Measurements from ENCODE around the gene C1orf35. TPM values are rescaled to one million over a fixed set of nuclear protein-coding genes. Genes with fewer than 3 reads are reported as not detected.

Gene C1orf35
- total and polyA plus RNA-seq, 2 of the 8 experiments (the other 6 are each of a cell fraction or from before 2014, with no cell fraction given) = 18.6 to 19.9 TPM

DNA sequence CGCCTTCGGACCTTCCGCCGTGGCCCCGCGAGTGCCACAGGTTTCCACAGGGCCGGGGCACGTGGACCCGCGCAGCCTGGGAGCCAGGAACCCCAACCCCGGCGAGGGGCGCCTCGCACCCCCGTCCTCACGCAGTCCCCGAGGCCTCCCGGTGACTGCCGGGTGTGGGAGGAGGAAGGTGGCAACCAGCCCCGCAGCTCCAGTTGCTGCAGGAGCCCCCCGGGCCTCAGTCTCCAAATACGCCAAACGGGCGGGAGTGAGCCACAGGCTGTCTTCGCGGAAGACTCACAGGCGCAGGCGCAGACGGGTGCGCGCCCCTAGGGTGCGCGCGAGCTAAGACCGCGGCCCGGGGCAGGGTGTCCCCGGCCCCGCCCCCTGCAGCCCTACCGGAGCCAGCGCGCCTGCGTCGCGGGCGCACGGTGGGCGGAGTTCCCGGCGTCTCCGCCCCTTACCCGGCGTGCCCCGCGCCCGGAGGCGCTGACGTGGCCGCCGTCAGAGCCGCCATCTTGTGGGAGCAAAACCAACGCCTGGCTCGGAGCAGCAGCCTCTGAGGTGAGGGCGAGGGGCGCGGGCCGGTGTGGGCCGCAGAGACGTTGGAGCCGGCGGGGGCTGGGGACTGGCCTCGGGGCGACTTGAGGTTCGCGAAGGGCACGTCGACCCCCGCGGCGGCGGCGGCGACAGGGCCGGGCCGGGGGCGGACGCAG lies 20.8 kb downstream of the C1orf35 start, which contains the start of gene ARF1 (continued):
- TF ChIP-seq, protein P1, sequence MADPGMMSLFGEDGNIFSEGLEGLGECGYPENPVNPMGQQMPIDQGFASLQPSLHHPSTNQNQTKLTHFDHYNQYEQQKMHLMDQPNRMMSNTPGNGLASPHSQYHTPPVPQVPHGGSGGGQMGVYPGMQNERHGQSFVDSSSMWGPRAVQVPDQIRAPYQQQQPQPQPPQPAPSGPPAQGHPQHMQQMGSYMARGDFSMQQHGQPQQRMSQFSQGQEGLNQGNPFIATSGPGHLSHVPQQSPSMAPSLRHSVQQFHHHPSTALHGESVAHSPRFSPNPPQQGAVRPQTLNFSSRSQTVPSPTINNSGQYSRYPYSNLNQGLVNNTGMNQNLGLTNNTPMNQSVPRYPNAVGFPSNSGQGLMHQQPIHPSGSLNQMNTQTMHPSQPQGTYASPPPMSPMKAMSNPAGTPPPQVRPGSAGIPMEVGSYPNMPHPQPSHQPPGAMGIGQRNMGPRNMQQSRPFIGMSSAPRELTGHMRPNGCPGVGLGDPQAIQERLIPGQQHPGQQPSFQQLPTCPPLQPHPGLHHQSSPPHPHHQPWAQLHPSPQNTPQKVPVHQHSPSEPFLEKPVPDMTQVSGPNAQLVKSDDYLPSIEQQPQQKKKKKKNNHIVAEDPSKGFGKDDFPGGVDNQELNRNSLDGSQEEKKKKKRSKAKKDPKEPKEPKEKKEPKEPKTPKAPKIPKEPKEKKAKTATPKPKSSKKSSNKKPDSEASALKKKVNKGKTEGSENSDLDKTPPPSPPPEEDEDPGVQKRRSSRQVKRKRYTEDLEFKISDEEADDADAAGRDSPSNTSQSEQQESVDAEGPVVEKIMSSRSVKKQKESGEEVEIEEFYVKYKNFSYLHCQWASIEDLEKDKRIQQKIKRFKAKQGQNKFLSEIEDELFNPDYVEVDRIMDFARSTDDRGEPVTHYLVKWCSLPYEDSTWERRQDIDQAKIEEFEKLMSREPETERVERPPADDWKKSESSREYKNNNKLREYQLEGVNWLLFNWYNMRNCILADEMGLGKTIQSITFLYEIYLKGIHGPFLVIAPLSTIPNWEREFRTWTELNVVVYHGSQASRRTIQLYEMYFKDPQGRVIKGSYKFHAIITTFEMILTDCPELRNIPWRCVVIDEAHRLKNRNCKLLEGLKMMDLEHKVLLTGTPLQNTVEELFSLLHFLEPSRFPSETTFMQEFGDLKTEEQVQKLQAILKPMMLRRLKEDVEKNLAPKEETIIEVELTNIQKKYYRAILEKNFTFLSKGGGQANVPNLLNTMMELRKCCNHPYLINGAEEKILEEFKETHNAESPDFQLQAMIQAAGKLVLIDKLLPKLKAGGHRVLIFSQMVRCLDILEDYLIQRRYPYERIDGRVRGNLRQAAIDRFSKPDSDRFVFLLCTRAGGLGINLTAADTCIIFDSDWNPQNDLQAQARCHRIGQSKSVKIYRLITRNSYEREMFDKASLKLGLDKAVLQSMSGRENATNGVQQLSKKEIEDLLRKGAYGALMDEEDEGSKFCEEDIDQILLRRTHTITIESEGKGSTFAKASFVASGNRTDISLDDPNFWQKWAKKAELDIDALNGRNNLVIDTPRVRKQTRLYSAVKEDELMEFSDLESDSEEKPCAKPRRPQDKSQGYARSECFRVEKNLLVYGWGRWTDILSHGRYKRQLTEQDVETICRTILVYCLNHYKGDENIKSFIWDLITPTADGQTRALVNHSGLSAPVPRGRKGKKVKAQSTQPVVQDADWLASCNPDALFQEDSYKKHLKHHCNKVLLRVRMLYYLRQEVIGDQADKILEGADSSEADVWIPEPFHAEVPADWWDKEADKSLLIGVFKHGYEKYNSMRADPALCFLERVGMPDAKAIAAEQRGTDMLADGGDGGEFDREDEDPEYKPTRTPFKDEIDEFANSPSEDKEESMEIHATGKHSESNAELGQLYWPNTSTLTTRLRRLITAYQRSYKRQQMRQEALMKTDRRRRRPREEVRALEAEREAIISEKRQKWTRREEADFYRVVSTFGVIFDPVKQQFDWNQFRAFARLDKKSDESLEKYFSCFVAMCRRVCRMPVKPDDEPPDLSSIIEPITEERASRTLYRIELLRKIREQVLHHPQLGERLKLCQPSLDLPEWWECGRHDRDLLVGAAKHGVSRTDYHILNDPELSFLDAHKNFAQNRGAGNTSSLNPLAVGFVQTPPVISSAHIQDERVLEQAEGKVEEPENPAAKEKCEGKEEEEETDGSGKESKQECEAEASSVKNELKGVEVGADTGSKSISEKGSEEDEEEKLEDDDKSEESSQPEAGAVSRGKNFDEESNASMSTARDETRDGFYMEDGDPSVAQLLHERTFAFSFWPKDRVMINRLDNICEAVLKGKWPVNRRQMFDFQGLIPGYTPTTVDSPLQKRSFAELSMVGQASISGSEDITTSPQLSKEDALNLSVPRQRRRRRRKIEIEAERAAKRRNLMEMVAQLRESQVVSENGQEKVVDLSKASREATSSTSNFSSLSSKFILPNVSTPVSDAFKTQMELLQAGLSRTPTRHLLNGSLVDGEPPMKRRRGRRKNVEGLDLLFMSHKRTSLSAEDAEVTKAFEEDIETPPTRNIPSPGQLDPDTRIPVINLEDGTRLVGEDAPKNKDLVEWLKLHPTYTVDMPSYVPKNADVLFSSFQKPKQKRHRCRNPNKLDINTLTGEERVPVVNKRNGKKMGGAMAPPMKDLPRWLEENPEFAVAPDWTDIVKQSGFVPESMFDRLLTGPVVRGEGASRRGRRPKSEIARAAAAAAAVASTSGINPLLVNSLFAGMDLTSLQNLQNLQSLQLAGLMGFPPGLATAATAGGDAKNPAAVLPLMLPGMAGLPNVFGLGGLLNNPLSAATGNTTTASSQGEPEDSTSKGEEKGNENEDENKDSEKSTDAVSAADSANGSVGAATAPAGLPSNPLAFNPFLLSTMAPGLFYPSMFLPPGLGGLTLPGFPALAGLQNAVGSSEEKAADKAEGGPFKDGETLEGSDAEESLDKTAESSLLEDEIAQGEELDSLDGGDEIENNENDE (IDR thresholded peaks at IDR 0.05; ENCODE audit: insufficient replicate concordance, low read length) = no peak
- no peak for TF ChIP-seq SRF (IDR thresholded peaks at IDR 0.05; ENCODE audit: low read depth, low read length)
- no peak for TF ChIP-seq CBX5 (IDR thresholded peaks at IDR 0.05; ENCODE audit: low read depth, low read length)
- TF ChIP-seq CBX8 (IDR thresholded peaks at IDR 0.05; ENCODE audit: borderline replicate concordance, low read depth, low read length) = no peak
- peak; percentile 82 for TF ChIP-seq TAF7 (optimal IDR thresholded peaks at IDR 0.05; ENCODE audit: borderline replicate concordance, low read depth, low read length)
- peak; percentile 76 for TF ChIP-seq RBBP5 (IDR thresholded peaks at IDR 0.05; ENCODE audit: borderline replicate concordance, low read depth, low read length)
- no peak for TF ChIP-seq CHD2 (IDR thresholded peaks at IDR 0.05; ENCODE audit: low read length)
- TF ChIP-seq, protein P2, sequence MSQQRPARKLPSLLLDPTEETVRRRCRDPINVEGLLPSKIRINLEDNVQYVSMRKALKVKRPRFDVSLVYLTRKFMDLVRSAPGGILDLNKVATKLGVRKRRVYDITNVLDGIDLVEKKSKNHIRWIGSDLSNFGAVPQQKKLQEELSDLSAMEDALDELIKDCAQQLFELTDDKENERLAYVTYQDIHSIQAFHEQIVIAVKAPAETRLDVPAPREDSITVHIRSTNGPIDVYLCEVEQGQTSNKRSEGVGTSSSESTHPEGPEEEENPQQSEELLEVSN (IDR thresholded peaks at IDR 0.05) = peak; percentile 95
- peak; percentile 97 for TF ChIP-seq YY1 (IDR thresholded peaks at IDR 0.05; ENCODE audit: low read depth, low read length)
- no peak for TF ChIP-seq ZNF274 (IDR thresholded peaks at IDR 0.05; ENCODE audit: borderline replicate concordance, extremely low read depth, low read length)
